K562 (cell line): Measurements from ENCODE around the gene METTL14. TPM values are rescaled to one million over a fixed set of nuclear protein-coding genes. Genes with fewer than 3 reads are reported as not detected.
"Not testable (repeated sequence)": the region's sequence is repeated elsewhere in the genome, so short reads cannot be mapped to it uniquely, and the experiment has no call there.

ENCODE experiments used
- ATAC-seq: fragments of 200-7000 bp; cut with Tn5 transposase; 3 replicates; pipeline ENCODE4 v1.9.1; 2020; ENCODE audit warnings: moderate library complexity
- BruUV-seq: library from RNA; stranded (reverse); fragments of 400-500 nt; replicated peaks from 2 replicates; lab custom pipeline; 2021; lab: Mats Ljungman, UMichigan
- CTCF ChIA-PET: fragments of 300-600 bp; formaldehyde crosslinking; extraction: SDS; loops from one replicate; lab custom pipeline; 2021; ENCODE audit warnings: low intra/inter-chr PET ratio; lab: Yijun Ruan, JAX
- POLR2A ChIA-PET: fragments of 300-600, 350-650 bp; sonication (Branson Sonifier 250); formaldehyde crosslinking; extraction: SDS; loops from one replicate; lab custom pipeline; 2021; ENCODE audit warnings: antibody characterized with exemption, inconsistent platforms; lab: Yijun Ruan, JAX
- DNase-seq, 4 experiments: peaks; one replicate each; pipeline versions ENCODE4 v3.0.0 to v3.0.0-alpha.2; 2011 to 2018; ENCODE audit warnings: low spot score in 3 of 4, mixed read lengths in 3 of 4; ENCODE audit errors: extremely low read depth in 1 of 4
- FAIRE-seq: peaks from 2 replicates; lab custom pipeline; 2011; peaks lifted over from hg19 to GRCh38; lab: Jason Lieb, UNC
- H2AFZ ChIP-seq: 2 replicates; pipeline ENCODE4 v1.6.0; 2011; ENCODE audit warnings: low read depth, low read length, control low read depth, inconsistent platforms
- H3K27ac ChIP-seq: fragments of 200-600 bp; 3 replicates; pipeline ENCODE4 v1.8.0; 2011; ENCODE audit warnings: low read depth, mild to moderate bottlenecking, control low read depth, inconsistent platforms, low read length, moderate library complexity, mixed read lengths; ENCODE audit errors: extremely low read depth
- H3K27me3 ChIP-seq, 2 experiments: fragments of 300-600 bp in 1 of 2; 2 replicates in 1 of 2; 3 replicates in 1 of 2; pipeline versions ENCODE4 v1.6.0 to v1.8.0; 2011; ENCODE audit warnings: inconsistent platforms in 2 of 2, low read length in 2 of 2, mild to moderate bottlenecking in 1 of 2, mixed read lengths in 1 of 2, moderate library complexity in 1 of 2; ENCODE audit not compliant: control insufficient read depth in 2 of 2, insufficient read depth in 2 of 2
- H3K36me3 ChIP-seq: fragments of 300-600 bp; 3 replicates; pipeline ENCODE4 v1.8.0; 2011; ENCODE audit warnings: mild to moderate bottlenecking, low read length, inconsistent platforms; ENCODE audit not compliant: control insufficient read depth, insufficient read depth
- H3K4me1 ChIP-seq, 2 experiments: fragments of 200-600 bp in 1 of 2; replicated peaks in 1 of 2; 2 replicates in 1 of 2; 3 replicates in 1 of 2; pipeline versions ENCODE4 v1.5.1 to v1.8.0; 2011; ENCODE audit warnings: inconsistent platforms in 2 of 2, low read length in 2 of 2, mild to moderate bottlenecking in 1 of 2, mixed read lengths in 1 of 2, moderate library complexity in 1 of 2; ENCODE audit not compliant: control insufficient read depth in 2 of 2, insufficient read depth in 2 of 2
- H3K4me2 ChIP-seq: 2 replicates; pipeline ENCODE4 v1.6.1; 2011; ENCODE audit warnings: low read length, control low read depth, inconsistent platforms, mixed read lengths; ENCODE audit not compliant: insufficient read depth
- H3K4me3 ChIP-seq: fragments of 200-600 bp; sonication (generic), shearing (Covaris generic); 2 replicates; pipeline ENCODE4 v1.5.1; 2016; ENCODE audit warnings: control low read depth, inconsistent platforms
- H3K79me2 ChIP-seq: fragments of 200-600 bp; 3 replicates; pipeline ENCODE4 v1.8.0; 2011; ENCODE audit warnings: low read length, inconsistent platforms; ENCODE audit not compliant: control insufficient read depth, insufficient read depth
- H3K9ac ChIP-seq, 2 experiments: 2 replicates each; pipeline versions ENCODE4 v1.6.0 to v1.6.1; 2011; ENCODE audit warnings: low read depth in 2 of 2, low read length in 2 of 2, control low read depth in 1 of 2, inconsistent platforms in 1 of 2, mild to moderate bottlenecking in 1 of 2, mixed read lengths in 1 of 2; ENCODE audit not compliant: insufficient read depth in 1 of 2
- H3K9me1 ChIP-seq: one replicate; pipeline ENCODE4 v1.6.0; 2011; ENCODE audit warnings: inconsistent platforms, mild to moderate bottlenecking, low read length, moderate library complexity; ENCODE audit not compliant: control insufficient read depth, insufficient read depth
- H3K9me3 ChIP-seq: replicated peaks from 2 replicates; pipeline ENCODE4 v1.5.1; 2011; ENCODE audit warnings: low read depth, low read length, inconsistent platforms; ENCODE audit not compliant: control insufficient read depth, insufficient read depth
- H4K20me1 ChIP-seq: replicated peaks from 2 replicates; pipeline ENCODE4 v1.6.1; 2011; ENCODE audit warnings: low read length, inconsistent platforms, mixed read lengths; ENCODE audit not compliant: control insufficient read depth, insufficient read depth
- WGBS: fragments of 100-300 bp; shearing (Covaris generic); methylation state at CpG from one replicate; pipeline ENCODE4 v1.1.6; 2016; ENCODE audit warnings: low coverage, mixed read lengths; ENCODE audit not compliant: insufficient coverage; ENCODE audit errors: missing lambda C conversion rate; 5-methylcytosine and 5-hydroxymethylcytosine counted together
- in situ Hi-C: fragments of 300-500 bp; cut with MboI; formaldehyde crosslinking; loops from 4 replicates; pipeline ENCODE4 v1.15.0; 2018; ENCODE audit warnings: inconsistent platforms, mixed read lengths
- intact Hi-C: fragments of 100-400 bp; cut with micrococcal nuclease; formaldehyde crosslinking; loops from 2 replicates; pipeline ENCODE4 v1.14.2; 2022
- polyA plus RNA-seq, 8 experiments: library from polyadenylated mRNA; depleted of rRNA in 4 of 8; stranded (reverse) in 5 of 8; unstranded in 3 of 8; fragments of >200 nt; fragmentation: Nextera tagmentation in 2 of 8; fragmentation: Illumina TruSeq in 1 of 8; extraction: Ambion mirVana in 2 of 8; extraction: Trizol in 1 of 8; gene quantifications; 2 replicates each; pipeline versions ENCODE4 v1.2.1 to v1.2.3, GENCODE V29; 2011 to 2014; ENCODE audit warnings: inconsistent platforms in 1 of 8, missing spikeins in 1 of 8
- total RNA-seq, 7 experiments: library from RNA; depleted of rRNA in 6 of 7; stranded (reverse); fragments of >200 nt in 6 of 7; fragmentation: Illumina TruSeq in 2 of 7; extraction: Trizol in 2 of 7; gene quantifications; 2 replicates each; pipeline versions ENCODE4 v1.2.1 to v1.2.3, GENCODE V29; 2011 to 2021; ENCODE audit warnings: low replicate concordance in 1 of 7
- TF ChIP-seq, protein P1 (sequence below), 2 experiments: fragments of 450-650 bp; formaldehyde crosslinking in 1 of 2; IDR thresholded peaks; 2 replicates each; pipeline versions ENCODE4 v1.4.0 to v1.6.1; 2014 to 2020; ENCODE audit warnings: mild to moderate bottlenecking in 2 of 2, borderline replicate concordance in 1 of 2, low read depth in 1 of 2

The METTL14 gene
- total and polyA plus RNA-seq, 9 of the 15 experiments (the other 6 are each of a cell fraction or from before 2014, with no cell fraction given), result 16.7 to 42.4 (median 27.7) TPM

GRCh38 chr4:118669220-118669619 lies 16.0 kb upstream of the METTL14 start (continued):
- TF ChIP-seq, protein P1, sequence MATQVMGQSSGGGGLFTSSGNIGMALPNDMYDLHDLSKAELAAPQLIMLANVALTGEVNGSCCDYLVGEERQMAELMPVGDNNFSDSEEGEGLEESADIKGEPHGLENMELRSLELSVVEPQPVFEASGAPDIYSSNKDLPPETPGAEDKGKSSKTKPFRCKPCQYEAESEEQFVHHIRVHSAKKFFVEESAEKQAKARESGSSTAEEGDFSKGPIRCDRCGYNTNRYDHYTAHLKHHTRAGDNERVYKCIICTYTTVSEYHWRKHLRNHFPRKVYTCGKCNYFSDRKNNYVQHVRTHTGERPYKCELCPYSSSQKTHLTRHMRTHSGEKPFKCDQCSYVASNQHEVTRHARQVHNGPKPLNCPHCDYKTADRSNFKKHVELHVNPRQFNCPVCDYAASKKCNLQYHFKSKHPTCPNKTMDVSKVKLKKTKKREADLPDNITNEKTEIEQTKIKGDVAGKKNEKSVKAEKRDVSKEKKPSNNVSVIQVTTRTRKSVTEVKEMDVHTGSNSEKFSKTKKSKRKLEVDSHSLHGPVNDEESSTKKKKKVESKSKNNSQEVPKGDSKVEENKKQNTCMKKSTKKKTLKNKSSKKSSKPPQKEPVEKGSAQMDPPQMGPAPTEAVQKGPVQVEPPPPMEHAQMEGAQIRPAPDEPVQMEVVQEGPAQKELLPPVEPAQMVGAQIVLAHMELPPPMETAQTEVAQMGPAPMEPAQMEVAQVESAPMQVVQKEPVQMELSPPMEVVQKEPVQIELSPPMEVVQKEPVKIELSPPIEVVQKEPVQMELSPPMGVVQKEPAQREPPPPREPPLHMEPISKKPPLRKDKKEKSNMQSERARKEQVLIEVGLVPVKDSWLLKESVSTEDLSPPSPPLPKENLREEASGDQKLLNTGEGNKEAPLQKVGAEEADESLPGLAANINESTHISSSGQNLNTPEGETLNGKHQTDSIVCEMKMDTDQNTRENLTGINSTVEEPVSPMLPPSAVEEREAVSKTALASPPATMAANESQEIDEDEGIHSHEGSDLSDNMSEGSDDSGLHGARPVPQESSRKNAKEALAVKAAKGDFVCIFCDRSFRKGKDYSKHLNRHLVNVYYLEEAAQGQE (IDR thresholded peaks at IDR 0.05; ENCODE audit: borderline replicate concordance), result peak; percentile 99
- TF ChIP-seq, protein P1 (CRISPR knock-in tag; IDR thresholded peaks at IDR 0.05; ENCODE audit: low read depth), result peak; percentile 95

- H3K4me3 ChIP-seq, H3K27ac ChIP-seq, POLR2A ChIA-PET, DNase-seq, H3K4me2 ChIP-seq, H3K4me1 ChIP-seq, ATAC-seq, in situ Hi-C loops, H2AFZ ChIP-seq, H3K79me2 ChIP-seq, H3K27me3 ChIP-seq, H3K9me3 ChIP-seq, CTCF ChIA-PET, H4K20me1 ChIP-seq, H3K36me3 ChIP-seq, H3K9ac ChIP-seq, H3K9me1 ChIP-seq, intact Hi-C loops, FAIRE-seq, BruUV-seq: not testable (repeated sequence)
- WGBS, result 10% methylated on average over 2 of the region's 2 CpGs
Observed at GRCh38 chr4:118670968-118671367, 14.2 kb upstream of the METTL14 start.
